Endodermal cell (in vitro differentiated cells): ENCODE measurements around the gene LMO3. TPM values are rescaled to one million over a fixed set of nuclear protein-coding genes. Genes with fewer than 3 reads are reported as not detected.

Source experiments
- DNase-seq: peaks from one replicate; pipeline ENCODE4 v3.0.0-alpha.2; 2017
- H3K27ac ChIP-seq: 2 replicates; pipeline ENCODE4 v1.5.1; 2013; ENCODE audit warnings: mild to moderate bottlenecking, low read depth, low read length, moderate library complexity
- H3K27me3 ChIP-seq: 2 replicates; pipeline ENCODE4 v1.6.1; 2013; ENCODE audit warnings: mild to moderate bottlenecking, low read length, moderate library complexity; ENCODE audit not compliant: insufficient read depth, control insufficient read depth, poor library complexity, severe bottlenecking
- H3K36me3 ChIP-seq: 2 replicates; pipeline ENCODE4 v1.7.0; 2013; ENCODE audit warnings: mild to moderate bottlenecking, low read length, moderate library complexity; ENCODE audit not compliant: control insufficient read depth, insufficient read depth
- H3K4me1 ChIP-seq: one replicate; pipeline ENCODE4 v1.7.0; 2013; ENCODE audit warnings: low read length; ENCODE audit not compliant: control insufficient read depth, insufficient read depth
- H3K4me3 ChIP-seq: 2 replicates; pipeline ENCODE4 v1.5.1; 2013; ENCODE audit warnings: mild to moderate bottlenecking, low read length, moderate library complexity
- H3K9ac ChIP-seq: 2 replicates; pipeline ENCODE4 v1.6.1; 2013; ENCODE audit warnings: mild to moderate bottlenecking, low read length, moderate library complexity; ENCODE audit not compliant: poor library complexity, severe bottlenecking; ENCODE audit errors: extremely low read depth
- H3K9me3 ChIP-seq: 2 replicates; pipeline ENCODE4 v1.6.1; 2013; ENCODE audit warnings: mild to moderate bottlenecking, low read length, moderate library complexity; ENCODE audit not compliant: control insufficient read depth
- H3K27ac Mint-ChIP-seq: 2 replicates; pipeline ENCODE4 v1.8.0; 2020; ENCODE audit warnings: mixed read lengths
- H3K27me3 Mint-ChIP-seq: 2 replicates; pipeline ENCODE4 v1.8.0; 2021; ENCODE audit warnings: mild to moderate bottlenecking, mixed read lengths; ENCODE audit not compliant: insufficient read depth
- H3K36me3 Mint-ChIP-seq: 2 replicates; pipeline ENCODE4 v1.8.0; 2020; ENCODE audit warnings: low read depth, mixed read lengths
- H3K4me1 Mint-ChIP-seq: 2 replicates; pipeline ENCODE4 v1.8.0; 2020; ENCODE audit warnings: mixed read lengths
- H3K4me3 Mint-ChIP-seq: 2 replicates; pipeline ENCODE4 v1.8.0; 2020; ENCODE audit warnings: mild to moderate bottlenecking, moderate library complexity, mixed read lengths
- H3K9me3 Mint-ChIP-seq: 2 replicates; pipeline ENCODE4 v1.8.0; 2020; ENCODE audit warnings: mild to moderate bottlenecking, mixed read lengths
- WGBS, 2 experiments: methylation state at CpG; one replicate each; pipeline versions ENCODE4 v1.1.5 to v1.1.7; 2013; ENCODE audit warnings: missing lambda C conversion rate in 2 of 2, mixed read lengths in 1 of 2; ENCODE audit not compliant: insufficient coverage in 1 of 2, insufficient read length in 1 of 2; 5-methylcytosine and 5-hydroxymethylcytosine counted together
- total RNA-seq, 2 donors: library from RNA; stranded (reverse); fragmentation: NEBNext Ultra II Directional in 1 of 2; extraction: Animal tissue kit (Norgen Biotek cat#: 25700) in 1 of 2; gene quantifications; 2 replicates in 1 of 2; 3 replicates in 1 of 2; pipeline ENCODE4 v1.2.1, GENCODE V29; 2021
- TF ChIP-seq, protein P1 (sequence below): fragments of 200-600 bp; sonication (generic); conservative IDR thresholded peaks from 2 replicates; pipeline ENCODE4 v1.5.0; 2021; ENCODE audit warnings: antibody characterized with exemption, mild to moderate bottlenecking

LMO3 gene
- total RNA-seq, 2 donors from 2014 or later = 0.77 to 3.2 TPM

GRCh38 chr12:16608946-16609539 lies 3.1 kb upstream of the LMO3 start:
- peaks cover 73% of the 10 kb centered on the region for H3K27me3 Mint-ChIP-seq
- no peak overlapping the region for H3K4me3 ChIP-seq
- no peak overlapping the region for H3K27ac ChIP-seq
- H3K4me3 Mint-ChIP-seq = peak overlapping the region; percentile 32
- peaks cover 5% of the 10 kb centered on the region for H3K4me1 ChIP-seq
- no peak overlapping the region for H3K27ac Mint-ChIP-seq
- no peak for DNase-seq
- TF ChIP-seq, protein P1, sequence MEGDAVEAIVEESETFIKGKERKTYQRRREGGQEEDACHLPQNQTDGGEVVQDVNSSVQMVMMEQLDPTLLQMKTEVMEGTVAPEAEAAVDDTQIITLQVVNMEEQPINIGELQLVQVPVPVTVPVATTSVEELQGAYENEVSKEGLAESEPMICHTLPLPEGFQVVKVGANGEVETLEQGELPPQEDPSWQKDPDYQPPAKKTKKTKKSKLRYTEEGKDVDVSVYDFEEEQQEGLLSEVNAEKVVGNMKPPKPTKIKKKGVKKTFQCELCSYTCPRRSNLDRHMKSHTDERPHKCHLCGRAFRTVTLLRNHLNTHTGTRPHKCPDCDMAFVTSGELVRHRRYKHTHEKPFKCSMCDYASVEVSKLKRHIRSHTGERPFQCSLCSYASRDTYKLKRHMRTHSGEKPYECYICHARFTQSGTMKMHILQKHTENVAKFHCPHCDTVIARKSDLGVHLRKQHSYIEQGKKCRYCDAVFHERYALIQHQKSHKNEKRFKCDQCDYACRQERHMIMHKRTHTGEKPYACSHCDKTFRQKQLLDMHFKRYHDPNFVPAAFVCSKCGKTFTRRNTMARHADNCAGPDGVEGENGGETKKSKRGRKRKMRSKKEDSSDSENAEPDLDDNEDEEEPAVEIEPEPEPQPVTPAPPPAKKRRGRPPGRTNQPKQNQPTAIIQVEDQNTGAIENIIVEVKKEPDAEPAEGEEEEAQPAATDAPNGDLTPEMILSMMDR = no peak
- H3K4me1 Mint-ChIP-seq = peaks cover 70% of the 10 kb centered on the region
- no peaks in the 10 kb centered on the region for H3K9me3 Mint-ChIP-seq
- H3K27me3 ChIP-seq = peaks cover 71% of the 10 kb centered on the region
- no peaks in the 10 kb centered on the region for H3K9me3 ChIP-seq
- 45 to 63% methylated on average over 7 to 9 of the region's 9 CpGs for WGBS, 2 experiments
- H3K9ac ChIP-seq = no peak overlapping the region
- no peaks in the 10 kb centered on the region for H3K36me3 ChIP-seq
- no peaks in the 10 kb centered on the region for H3K36me3 Mint-ChIP-seq

DNA sequence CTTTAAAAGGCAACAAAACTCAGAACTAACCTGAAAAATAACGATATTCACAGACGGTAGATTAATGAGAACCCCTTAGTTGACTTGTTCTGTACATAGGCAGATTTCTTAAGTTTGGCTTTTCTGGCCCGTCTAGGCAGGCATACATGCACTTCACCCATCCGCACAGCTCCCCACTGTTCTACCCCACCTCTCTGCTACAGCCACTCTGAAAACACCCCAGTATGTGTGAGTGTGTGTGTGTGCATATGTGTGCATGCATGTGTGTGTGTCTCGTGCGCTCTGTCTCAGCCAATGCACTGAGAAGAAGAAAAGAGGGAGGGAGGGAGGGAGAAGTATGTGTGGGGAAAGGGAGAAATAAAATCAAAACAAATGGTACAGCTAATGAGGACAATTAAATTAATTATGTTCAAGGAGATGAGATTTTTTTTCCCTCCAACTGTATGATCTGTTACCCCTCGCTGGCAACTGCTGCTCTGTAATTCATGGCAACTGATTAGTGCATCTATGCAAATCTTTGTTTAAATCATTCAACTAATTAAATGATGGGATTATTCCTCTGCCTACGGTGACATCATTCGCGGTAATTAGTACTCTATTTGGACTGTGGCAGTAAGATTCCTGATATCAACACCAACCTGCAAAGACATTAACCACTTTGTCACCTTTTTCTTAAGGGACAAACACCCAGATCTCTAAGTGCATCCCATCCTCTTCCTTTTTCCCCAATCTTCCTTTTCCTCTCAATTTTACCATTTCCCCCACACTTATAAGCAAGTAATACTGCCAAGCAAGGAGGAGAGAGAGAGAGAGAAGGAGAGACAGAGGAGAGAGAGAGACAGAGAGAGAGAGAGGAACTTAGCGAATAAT lies 2.2 kb upstream of the LMO3 start:
- Histone ChIP-seq H3K9me3 (no peaks in the 10 kb centered on the region), H3K27ac (no peak overlapping the region), H3K4me1 (peaks cover 5% of the 10 kb centered on the region), H3K27me3 (peaks cover 80% of the 10 kb centered on the region), H3K4me3 (no peak overlapping the region), H3K9ac (no peak overlapping the region), H3K36me3 (no peaks in the 10 kb centered on the region)
- 54 to 74% methylated on average over 3 to 10 of the region's 11 CpGs for WGBS, 2 experiments
- Mint-ChIP-seq H3K4me1 (peaks cover 71% of the 10 kb centered on the region), H3K4me3 (peak overlapping the region; percentile 32), H3K36me3 (no peaks in the 10 kb centered on the region), H3K27me3 (peaks cover 82% of the 10 kb centered on the region), H3K27ac (no peak overlapping the region), H3K9me3 (no peaks in the 10 kb centered on the region)
- no peak for DNase-seq
- TF ChIP-seq, protein P1 = no peak

DNA sequence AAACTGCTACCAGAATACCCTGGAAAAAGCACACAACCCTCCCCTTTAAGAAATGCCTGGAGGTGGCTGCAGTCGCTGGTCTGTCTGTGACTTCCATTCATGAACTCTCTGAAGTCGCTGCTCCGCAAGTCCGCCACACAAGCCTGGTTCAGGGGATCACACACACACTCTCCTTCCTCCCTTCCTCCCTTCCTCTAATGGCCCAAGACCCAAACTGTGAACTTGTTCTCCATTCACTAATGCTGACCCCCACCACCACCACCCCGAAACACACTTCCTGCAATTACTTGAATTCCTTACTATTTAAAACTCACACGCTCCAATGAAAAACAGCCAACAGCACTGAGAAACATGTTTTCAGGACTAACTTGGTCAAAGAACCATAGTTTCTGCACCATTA lies 1.0 kb upstream of the LMO3 start:
- H3K27ac ChIP-seq = peak overlapping the region; percentile 59
- peak overlapping the region; percentile 56 for H3K4me3 Mint-ChIP-seq

More for the DNA sequence above, 1.0 kb upstream of the LMO3 start:
- peaks cover 5% of the 10 kb centered on the region for H3K4me1 ChIP-seq
- 33 to 34% methylated on average over 6 of the region's 6 CpGs for WGBS, 2 experiments
- H3K9me3 ChIP-seq = no peaks in the 10 kb centered on the region
- H3K36me3 ChIP-seq = no peaks in the 10 kb centered on the region
- H3K4me3 ChIP-seq = peak overlapping the region; percentile 85
- no peak overlapping the region for H3K9ac ChIP-seq
- TF ChIP-seq, protein P1 = no peak
- H3K27ac Mint-ChIP-seq = no peak overlapping the region
- H3K9me3 Mint-ChIP-seq = no peaks in the 10 kb centered on the region
- peaks cover 85% of the 10 kb centered on the region for H3K27me3 ChIP-seq
- H3K27me3 Mint-ChIP-seq = peaks cover 93% of the 10 kb centered on the region
- no peaks in the 10 kb centered on the region for H3K36me3 Mint-ChIP-seq
- peaks cover 66% of the 10 kb centered on the region for H3K4me1 Mint-ChIP-seq
- peak; percentile 74 for DNase-seq
